HFF-Myc (cell line): ENCODE data around the gene RNF151.

Experiments
- DNase-seq: peaks from one replicate; pipeline ENCODE4 v3.0.0-alpha.2; 2011; ENCODE audit warnings: low read depth; ENCODE audit errors: extremely low read depth
- H3K4me3 ChIP-seq: replicated peaks from 2 replicates; pipeline ENCODE4 v1.5.1; 2011; ENCODE audit warnings: low read depth, mild to moderate bottlenecking, control low read depth, low read length
- CTCF ChIP-seq: IDR thresholded peaks from 2 replicates; pipeline ENCODE4 v1.5.1; 2012; ENCODE audit warnings: mild to moderate bottlenecking, low read depth, low read length, control low read depth; ENCODE audit errors: missing control alignments

The RNF151 gene

DNA sequence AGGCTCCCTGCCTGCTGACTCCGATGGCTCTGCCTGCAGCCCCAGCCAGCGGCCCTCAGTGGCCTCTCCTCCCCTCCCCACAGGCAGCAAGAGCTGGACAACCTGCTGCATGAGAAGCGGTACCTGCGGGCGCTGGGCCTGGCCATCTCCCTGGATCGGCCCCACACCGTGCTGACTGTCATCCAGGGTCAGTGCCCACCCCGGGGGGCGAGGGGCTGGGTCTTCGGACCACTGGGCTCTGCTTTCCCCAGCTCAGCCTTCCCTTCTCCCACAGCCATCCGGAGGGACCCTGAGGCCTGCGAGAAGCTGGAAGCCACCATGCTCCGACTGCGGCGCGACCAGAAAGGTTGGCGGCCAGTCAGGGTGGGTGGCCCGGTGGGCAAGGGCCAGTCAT is 11.2 kb downstream of the RNF151 start:
- TF ChIP-seq CTCF: no peak
- DNase-seq: no peak
- H3K4me3 ChIP-seq: no peak overlapping the region

GRCh38 chr16:1978476-1979120 is 11.9 kb downstream of the RNF151 start:
- TF ChIP-seq CTCF: no peak
- no peak overlapping the region for H3K4me3 ChIP-seq
- no peak for DNase-seq

DNA sequence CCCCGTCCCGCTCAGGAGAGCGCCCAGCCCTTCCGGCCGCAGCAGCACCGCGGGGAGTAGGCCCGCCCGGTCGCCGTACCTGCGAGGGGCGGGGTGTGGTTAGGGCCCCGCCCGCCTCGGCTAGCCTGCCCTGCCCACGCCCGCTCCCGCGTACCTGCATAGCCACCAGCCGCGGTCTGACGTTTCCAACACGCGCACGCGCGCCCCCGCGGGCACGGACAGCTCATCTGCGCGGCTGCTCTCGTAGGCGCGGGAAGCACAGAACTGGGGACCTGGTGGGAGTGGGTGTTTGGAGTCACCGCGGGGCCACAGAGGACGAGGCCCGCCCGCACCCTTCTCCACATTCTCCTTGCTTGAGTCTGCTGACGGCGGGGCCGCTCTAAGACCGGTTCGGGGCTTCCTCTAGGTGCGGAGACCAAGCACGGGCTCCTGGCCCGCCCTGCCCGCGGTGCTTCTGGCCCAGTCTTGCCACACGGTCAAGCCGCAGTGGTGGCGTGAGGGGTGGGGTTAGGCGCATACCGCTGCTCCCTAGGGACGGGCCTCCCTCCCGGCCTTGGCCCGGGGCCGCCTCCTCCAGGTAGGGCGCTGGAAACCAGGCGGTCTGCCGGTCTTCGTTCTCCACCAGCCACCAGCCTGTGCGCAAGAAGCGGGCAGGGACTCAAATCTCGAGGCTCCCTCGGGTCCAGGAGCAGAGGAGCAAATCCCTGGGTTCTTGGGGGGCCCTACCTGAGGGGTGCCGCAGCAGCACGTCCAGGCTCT is 12.8 kb downstream of the RNF151 start:
- TF ChIP-seq CTCF: no peak
- no peak overlapping the region for H3K4me3 ChIP-seq
- DNase-seq: no peak

DNA sequence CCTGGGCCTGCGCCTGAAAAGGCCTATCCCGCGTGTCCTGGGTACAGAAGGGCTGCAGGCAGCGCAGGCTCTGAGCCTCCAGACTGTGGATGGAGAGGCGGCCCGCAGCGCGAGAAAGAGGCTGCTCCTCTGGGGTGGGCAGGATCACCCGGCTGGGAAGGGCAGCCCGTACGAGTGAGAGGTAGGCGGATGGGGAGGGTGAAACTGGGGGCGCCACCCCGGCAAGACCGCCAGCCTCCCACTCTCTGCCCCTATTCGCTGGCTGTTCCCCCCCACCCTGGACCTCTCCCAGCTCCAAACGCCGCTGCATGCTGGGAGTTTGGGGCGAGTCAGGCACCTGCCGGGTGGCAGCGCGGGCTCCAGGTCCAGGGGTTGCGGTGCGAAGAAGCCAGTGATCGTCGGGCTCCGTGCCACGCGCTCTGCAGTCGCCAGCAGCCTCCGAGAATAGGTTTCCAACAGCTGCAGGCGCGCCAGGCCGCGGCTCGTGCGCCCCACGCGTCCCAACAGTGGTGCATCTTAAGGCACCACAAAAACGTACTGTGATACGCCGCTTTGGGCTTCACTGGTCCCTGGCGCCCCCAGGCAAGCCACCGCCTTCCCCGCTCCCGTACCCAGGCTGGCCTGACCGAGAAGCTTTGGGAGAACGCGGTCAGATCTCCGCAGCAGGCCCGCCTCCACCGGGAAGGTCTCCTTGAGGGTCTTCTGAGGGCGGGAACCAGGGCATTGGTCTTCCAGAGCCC is 13.5 kb downstream of the RNF151 start:
- H3K4me3 ChIP-seq: no peak overlapping the region
- no peak for TF ChIP-seq CTCF
- no peak for DNase-seq

GRCh38 chr16:1980770-1981087 is 14.1 kb downstream of the RNF151 start:
- no peak for DNase-seq
- no peak for TF ChIP-seq CTCF
- no peak overlapping the region for H3K4me3 ChIP-seq

GRCh38 chr16:1981398-1981836 is 14.8 kb downstream of the RNF151 start, which contains the start of gene NOXO1:
Gene NOXO1, minus strand, starts transcription at chr16:1981469. Its CDS starts 290 bp downstream, at chr16:1981179.
- TF ChIP-seq CTCF: no peak
- H3K4me3 ChIP-seq: no peak within 1 kb of the TSS
- DNase-seq: no peak
